SW 1271 (cell line): ENCODE results near the gene LAMB3.

Source experiments
- DNase-seq, 2 experiments: peaks; one replicate each; lab custom pipeline; 2025; lab: John Stamatoyannopoulos, UW

The LAMB3 gene

GRCh38 chr1:209661071-209661470 is 8.8 kb upstream of the LAMB3 start:
- DNase-seq, result no peak

- no peak for DNase-seq
Measured at GRCh38 chr1:209659909-209660308, 7.7 kb upstream of the LAMB3 start.

GRCh38 chr1:209657918-209658317 is 5.7 kb upstream of the LAMB3 start:
- DNase-seq, result no peak

- no peak for DNase-seq
Measured at GRCh38 chr1:209657140-209657879, 5.1 kb upstream of the LAMB3 start.

- DNase-seq, result no peak
Measured at GRCh38 chr1:209655411-209656231, 3.4 kb upstream of the LAMB3 start.

GRCh38 chr1:209653915-209654351 is 1.7 kb upstream of the LAMB3 start:
- no peak for DNase-seq

- DNase-seq, result peak in 1 of 2 experiments; percentile 6
Measured at GRCh38 chr1:209652873-209653401, 712 bp upstream of the LAMB3 start.

- peak; percentile 17 to 43 for DNase-seq
Measured at GRCh38 chr1:209651138-209651587, 1.1 kb downstream of the LAMB3 start.

- no peak for DNase-seq
Measured at GRCh38 chr1:209650454-209650853, 1.8 kb downstream of the LAMB3 start.

- peak; percentile 41 to 73 for DNase-seq
Measured at GRCh38 chr1:209648931-209649776, 3.1 kb downstream of the LAMB3 start.

- DNase-seq, result no peak
Measured at GRCh38 chr1:209648346-209648745, 3.9 kb downstream of the LAMB3 start.

GRCh38 chr1:209647156-209647555 is 5.1 kb downstream of the LAMB3 start:
- no peak for DNase-seq

GRCh38 chr1:209646558-209646957 is 5.7 kb downstream of the LAMB3 start:
- DNase-seq, result no peak

GRCh38 chr1:209645574-209646452 is 6.4 kb downstream of the LAMB3 start:
- no peak for DNase-seq

GRCh38 chr1:209643285-209644020 is 8.8 kb downstream of the LAMB3 start:
- DNase-seq, result no peak

GRCh38 chr1:209642816-209643215 is 9.4 kb downstream of the LAMB3 start:
- no peak for DNase-seq

GRCh38 chr1:209641832-209642172 is 10.4 kb downstream of the LAMB3 start:
- no peak for DNase-seq

GRCh38 chr1:209635850-209636249 is 16.4 kb downstream of the LAMB3 start:
- DNase-seq, result no peak

- no peak for DNase-seq
Measured at GRCh38 chr1:209634005-209634737, 18.1 kb downstream of the LAMB3 start.
